ENCODE data around the gene TMTC1.

The TMTC1 gene

GRCh38 chr12:29735604-29736003 lies 48.1 kb downstream of the TMTC1 start:
- Histone ChIP-seq H3K27me3 (ENCODE audit: control insufficient read depth, insufficient read depth, low read length) (no peaks in the 10 kb centered on the region), H3K27ac (ENCODE audit: low read length) (no peak overlapping the region), H3K9me3 (ENCODE audit: control insufficient read depth, low read depth, low read length) (no peaks in the 10 kb centered on the region), H3K4me1 (ENCODE audit: control insufficient read depth, low read depth, low read length) (no peaks in the 10 kb centered on the region), H3K36me3 (ENCODE audit: control insufficient read depth, low read depth, low read length) (no peaks in the 10 kb centered on the region), H3K9ac (ENCODE audit: low read length) (no peak overlapping the region), H3K4me3 (ENCODE audit: low read length) (no peak overlapping the region)

GRCh38 chr12:29734734-29735133 lies 49.0 kb downstream of the TMTC1 start:
- no peaks in the 10 kb centered on the region for H3K36me3 ChIP-seq (ENCODE audit: control insufficient read depth, low read depth, low read length)
- no peak overlapping the region for H3K27ac ChIP-seq (ENCODE audit: low read length)
- H3K4me3 ChIP-seq (ENCODE audit: low read length): no peak overlapping the region
- H3K4me1 ChIP-seq (ENCODE audit: control insufficient read depth, low read depth, low read length): no peaks in the 10 kb centered on the region
- H3K9me3 ChIP-seq (ENCODE audit: control insufficient read depth, low read depth, low read length): no peaks in the 10 kb centered on the region
- no peaks in the 10 kb centered on the region for H3K27me3 ChIP-seq (ENCODE audit: control insufficient read depth, insufficient read depth, low read length)
- H3K9ac ChIP-seq (ENCODE audit: low read length): no peak overlapping the region

- Histone ChIP-seq H3K27ac (ENCODE audit: low read length) (no peak overlapping the region), H3K27me3 (ENCODE audit: control insufficient read depth, insufficient read depth, low read length) (no peaks in the 10 kb centered on the region), H3K4me1 (ENCODE audit: control insufficient read depth, low read depth, low read length) (no peaks in the 10 kb centered on the region), H3K9me3 (ENCODE audit: control insufficient read depth, low read depth, low read length) (no peaks in the 10 kb centered on the region), H3K9ac (ENCODE audit: low read length) (no peak overlapping the region), H3K36me3 (ENCODE audit: control insufficient read depth, low read depth, low read length) (no peaks in the 10 kb centered on the region), H3K4me3 (ENCODE audit: low read length) (no peak overlapping the region)
These were observed 49.4 kb downstream of the TMTC1 start for GRCh38 chr12:29734305-29734704.

- Histone ChIP-seq H3K27ac (ENCODE audit: low read length) (no peak overlapping the region), H3K9me3 (ENCODE audit: control insufficient read depth, low read depth, low read length) (no peaks in the 10 kb centered on the region), H3K36me3 (ENCODE audit: control insufficient read depth, low read depth, low read length) (no peaks in the 10 kb centered on the region), H3K27me3 (ENCODE audit: control insufficient read depth, insufficient read depth, low read length) (no peaks in the 10 kb centered on the region), H3K4me3 (ENCODE audit: low read length) (no peak overlapping the region), H3K9ac (ENCODE audit: low read length) (no peak overlapping the region), H3K4me1 (ENCODE audit: control insufficient read depth, low read depth, low read length) (no peaks in the 10 kb centered on the region)
These were observed 50.2 kb downstream of the TMTC1 start for GRCh38 chr12:29733501-29733900.

- no peaks in the 10 kb centered on the region for H3K4me1 ChIP-seq (ENCODE audit: control insufficient read depth, low read depth, low read length)
These were observed 50.7 kb downstream of the TMTC1 start for GRCh38 chr12:29733060-29733459.

DNA sequence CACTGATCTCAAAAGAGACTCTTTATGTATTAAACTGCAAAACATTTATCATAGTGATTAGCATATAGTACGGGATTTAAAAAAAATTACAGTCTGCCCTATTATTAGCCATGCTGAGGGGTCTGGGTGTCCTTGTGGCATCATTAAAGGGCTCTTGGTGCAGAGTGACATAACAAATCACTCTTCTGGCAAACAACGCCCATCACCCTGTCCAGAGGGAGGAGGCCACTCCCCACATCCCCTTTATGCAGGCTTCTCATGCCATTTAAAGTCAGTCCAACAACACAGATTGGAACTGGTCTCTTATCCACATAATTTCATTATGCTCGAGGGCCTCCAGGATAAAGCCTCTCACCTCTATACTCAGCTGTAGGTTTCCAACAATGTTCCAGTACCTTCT lies 51.1 kb downstream of the TMTC1 start:
- Histone ChIP-seq H3K27ac (ENCODE audit: low read length) (no peak overlapping the region), H3K4me3 (ENCODE audit: low read length) (no peak overlapping the region), H3K27me3 (ENCODE audit: control insufficient read depth, insufficient read depth, low read length) (no peaks in the 10 kb centered on the region), H3K4me1 (ENCODE audit: control insufficient read depth, low read depth, low read length) (no peaks in the 10 kb centered on the region), H3K9ac (ENCODE audit: low read length) (no peak overlapping the region), H3K36me3 (ENCODE audit: control insufficient read depth, low read depth, low read length) (no peaks in the 10 kb centered on the region), H3K9me3 (ENCODE audit: control insufficient read depth, low read depth, low read length) (no peaks in the 10 kb centered on the region)

More at GRCh38 chr12:29733060-29733459, 50.7 kb downstream of the TMTC1 start:
- H3K36me3 ChIP-seq (ENCODE audit: control insufficient read depth, low read depth, low read length): no peaks in the 10 kb centered on the region
- H3K27ac ChIP-seq (ENCODE audit: low read length): no peak overlapping the region
- H3K4me3 ChIP-seq (ENCODE audit: low read length): no peak overlapping the region
- H3K9me3 ChIP-seq (ENCODE audit: control insufficient read depth, low read depth, low read length): no peaks in the 10 kb centered on the region
- no peak overlapping the region for H3K9ac ChIP-seq (ENCODE audit: low read length)
- no peaks in the 10 kb centered on the region for H3K27me3 ChIP-seq (ENCODE audit: control insufficient read depth, insufficient read depth, low read length)

DNA sequence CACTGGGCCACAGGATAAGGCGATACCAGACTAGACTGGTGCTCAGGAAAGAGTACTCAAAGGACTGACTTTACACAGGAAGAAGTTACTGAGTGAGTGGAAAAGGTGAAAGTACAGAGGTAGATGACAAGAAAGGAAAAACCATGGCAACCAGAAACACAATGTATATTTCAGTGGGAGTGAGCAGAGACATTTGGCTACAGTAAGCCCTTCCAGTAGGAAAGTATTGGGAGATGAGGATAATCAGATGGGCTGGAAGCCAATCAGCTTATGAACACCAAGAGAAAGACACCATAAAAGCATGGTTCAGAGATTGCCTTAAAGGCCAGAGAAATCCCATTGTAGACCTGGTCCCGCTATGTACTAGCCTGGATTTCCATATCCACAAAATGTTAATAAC lies 51.6 kb downstream of the TMTC1 start:
- H3K9me3 ChIP-seq (ENCODE audit: control insufficient read depth, low read depth, low read length): no peaks in the 10 kb centered on the region
- H3K27ac ChIP-seq (ENCODE audit: low read length): no peak overlapping the region
- H3K27me3 ChIP-seq (ENCODE audit: control insufficient read depth, insufficient read depth, low read length): no peaks in the 10 kb centered on the region
- H3K4me3 ChIP-seq (ENCODE audit: low read length): no peak overlapping the region
- no peaks in the 10 kb centered on the region for H3K36me3 ChIP-seq (ENCODE audit: control insufficient read depth, low read depth, low read length)
- H3K9ac ChIP-seq (ENCODE audit: low read length): no peak overlapping the region
- no peaks in the 10 kb centered on the region for H3K4me1 ChIP-seq (ENCODE audit: control insufficient read depth, low read depth, low read length)

DNA sequence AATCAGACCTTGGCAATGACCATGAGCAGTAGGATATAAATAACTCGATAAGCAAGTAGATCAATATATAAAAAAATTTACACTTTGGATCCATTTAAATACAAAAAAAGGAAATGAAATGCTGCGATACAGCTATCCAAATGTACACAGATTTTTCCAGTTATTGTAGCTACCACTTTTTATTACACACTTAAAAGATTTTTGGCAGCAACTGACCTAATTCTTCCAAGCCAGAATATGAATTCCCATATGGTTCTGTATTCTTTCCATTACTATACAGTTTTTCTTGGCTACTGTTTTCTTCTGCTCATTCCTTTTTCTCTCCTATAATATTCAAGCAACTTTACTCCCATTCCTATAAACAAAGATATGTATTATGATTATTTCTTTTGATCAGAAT lies 52.2 kb downstream of the TMTC1 start:
- Histone ChIP-seq H3K9me3 (ENCODE audit: control insufficient read depth, low read depth, low read length) (no peaks in the 10 kb centered on the region), H3K36me3 (ENCODE audit: control insufficient read depth, low read depth, low read length) (no peaks in the 10 kb centered on the region), H3K4me1 (ENCODE audit: control insufficient read depth, low read depth, low read length) (no peaks in the 10 kb centered on the region), H3K27me3 (ENCODE audit: control insufficient read depth, insufficient read depth, low read length) (no peaks in the 10 kb centered on the region), H3K27ac (ENCODE audit: low read length) (no peak overlapping the region), H3K9ac (ENCODE audit: low read length) (no peak overlapping the region), H3K4me3 (ENCODE audit: low read length) (no peak overlapping the region)

DNA sequence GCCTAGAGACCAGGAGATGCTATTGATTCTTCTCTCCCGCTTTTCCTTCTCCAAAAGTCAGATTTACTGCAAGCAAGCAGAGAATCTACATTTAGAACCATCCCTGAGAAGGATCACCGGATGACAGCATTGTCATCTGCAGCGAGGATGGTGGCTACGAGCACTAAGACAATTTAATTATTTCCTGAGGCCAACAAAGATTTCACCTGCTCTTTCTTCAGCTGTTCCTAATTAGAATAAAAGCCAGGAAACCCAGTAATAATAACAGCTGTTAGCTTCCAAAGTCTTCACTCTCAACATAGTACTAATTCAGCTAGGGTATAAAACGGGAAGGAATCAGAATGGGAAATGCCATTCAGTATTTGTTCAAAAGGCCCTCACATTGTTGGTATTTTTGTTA lies 53.3 kb downstream of the TMTC1 start:
- Histone ChIP-seq H3K27ac (ENCODE audit: low read length) (no peak overlapping the region), H3K9ac (ENCODE audit: low read length) (no peak overlapping the region), H3K9me3 (ENCODE audit: control insufficient read depth, low read depth, low read length) (no peaks in the 10 kb centered on the region), H3K4me1 (ENCODE audit: control insufficient read depth, low read depth, low read length) (peaks cover 7% of the 10 kb centered on the region), H3K27me3 (ENCODE audit: control insufficient read depth, insufficient read depth, low read length) (no peaks in the 10 kb centered on the region), H3K4me3 (ENCODE audit: low read length) (no peak overlapping the region), H3K36me3 (ENCODE audit: control insufficient read depth, low read depth, low read length) (no peaks in the 10 kb centered on the region)

DNA sequence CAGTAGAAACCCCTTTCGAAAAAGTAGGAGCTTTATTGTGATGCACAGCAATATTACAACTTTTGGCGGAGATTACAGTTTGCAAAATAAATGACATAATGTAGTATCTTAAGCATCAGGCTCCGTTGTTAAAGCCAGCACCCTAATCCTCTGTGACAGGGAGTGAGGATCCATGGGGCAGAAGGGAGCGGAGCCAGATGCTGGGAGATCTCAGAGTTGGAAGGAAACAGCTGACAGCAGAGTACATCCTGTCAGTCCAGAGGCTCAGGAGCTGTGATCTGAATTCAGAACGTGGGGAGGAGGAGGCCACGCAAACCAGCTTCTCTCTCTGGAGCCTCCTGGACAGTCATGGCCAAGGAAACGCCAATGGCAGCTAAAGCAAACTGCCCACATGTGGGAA lies 55.7 kb downstream of the TMTC1 start:
- Histone ChIP-seq H3K9me3 (ENCODE audit: control insufficient read depth, low read depth, low read length) (no peaks in the 10 kb centered on the region), H3K36me3 (ENCODE audit: control insufficient read depth, low read depth, low read length) (no peaks in the 10 kb centered on the region), H3K4me3 (ENCODE audit: low read length) (no peak overlapping the region), H3K27ac (ENCODE audit: low read length) (no peak overlapping the region), H3K27me3 (ENCODE audit: control insufficient read depth, insufficient read depth, low read length) (no peaks in the 10 kb centered on the region), H3K4me1 (ENCODE audit: control insufficient read depth, low read depth, low read length) (peaks cover 7% of the 10 kb centered on the region), H3K9ac (ENCODE audit: low read length) (no peak overlapping the region)

GRCh38 chr12:29726741-29727348 lies 56.9 kb downstream of the TMTC1 start:
- H3K27me3 ChIP-seq (ENCODE audit: control insufficient read depth, insufficient read depth, low read length): no peaks in the 10 kb centered on the region
- H3K27ac ChIP-seq (ENCODE audit: low read length): no peak overlapping the region

DNA sequence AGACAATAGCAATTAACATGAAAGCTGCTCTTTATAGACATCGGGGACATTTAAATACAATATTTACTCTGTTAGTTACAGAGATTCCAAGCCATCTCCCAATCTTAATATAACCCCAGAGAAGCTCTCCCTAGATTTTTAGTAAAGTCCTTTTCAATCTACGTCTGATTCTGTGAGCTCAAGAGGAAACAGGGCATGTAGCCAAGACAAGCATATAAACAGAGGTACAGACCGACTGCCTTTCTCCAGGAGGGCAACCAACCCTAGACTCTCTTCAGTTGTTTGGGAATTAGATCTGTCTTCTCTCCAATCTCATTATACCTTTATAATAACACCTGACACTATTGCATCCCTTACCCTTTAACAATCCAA lies 57.4 kb downstream of the TMTC1 start:
- H3K9me3 ChIP-seq (ENCODE audit: control insufficient read depth, low read depth, low read length): no peaks in the 10 kb centered on the region
- no peak overlapping the region for H3K27ac ChIP-seq (ENCODE audit: low read length)
- no peaks in the 10 kb centered on the region for H3K27me3 ChIP-seq (ENCODE audit: control insufficient read depth, insufficient read depth, low read length)
- no peaks in the 10 kb centered on the region for H3K36me3 ChIP-seq (ENCODE audit: control insufficient read depth, low read depth, low read length)
- H3K4me3 ChIP-seq (ENCODE audit: low read length): no peak overlapping the region
- no peak overlapping the region for H3K9ac ChIP-seq (ENCODE audit: low read length)
- peaks cover 7% of the 10 kb centered on the region for H3K4me1 ChIP-seq (ENCODE audit: control insufficient read depth, low read depth, low read length)

More at GRCh38 chr12:29726741-29727348, 56.9 kb downstream of the TMTC1 start:
- Histone ChIP-seq H3K9me3 (ENCODE audit: control insufficient read depth, low read depth, low read length) (no peaks in the 10 kb centered on the region), H3K36me3 (ENCODE audit: control insufficient read depth, low read depth, low read length) (no peaks in the 10 kb centered on the region), H3K9ac (ENCODE audit: low read length) (no peak overlapping the region), H3K4me3 (ENCODE audit: low read length) (no peak overlapping the region), H3K4me1 (ENCODE audit: control insufficient read depth, low read depth, low read length) (peaks cover 7% of the 10 kb centered on the region)

Measured in iPS-18a (cell line).